ENCODE data around the gene UNCX. TPM values are rescaled to one million over a fixed set of nuclear protein-coding genes. Genes with fewer than 3 reads are reported as not detected.
"Not testable (repeated sequence)": the region's sequence is repeated elsewhere in the genome, so short reads cannot be mapped to it uniquely, and the experiment has no call there.

Gene UNCX
- total RNA-seq, 4 donors from 2014 or later: not detected

- TF ChIP-seq, protein P1, sequence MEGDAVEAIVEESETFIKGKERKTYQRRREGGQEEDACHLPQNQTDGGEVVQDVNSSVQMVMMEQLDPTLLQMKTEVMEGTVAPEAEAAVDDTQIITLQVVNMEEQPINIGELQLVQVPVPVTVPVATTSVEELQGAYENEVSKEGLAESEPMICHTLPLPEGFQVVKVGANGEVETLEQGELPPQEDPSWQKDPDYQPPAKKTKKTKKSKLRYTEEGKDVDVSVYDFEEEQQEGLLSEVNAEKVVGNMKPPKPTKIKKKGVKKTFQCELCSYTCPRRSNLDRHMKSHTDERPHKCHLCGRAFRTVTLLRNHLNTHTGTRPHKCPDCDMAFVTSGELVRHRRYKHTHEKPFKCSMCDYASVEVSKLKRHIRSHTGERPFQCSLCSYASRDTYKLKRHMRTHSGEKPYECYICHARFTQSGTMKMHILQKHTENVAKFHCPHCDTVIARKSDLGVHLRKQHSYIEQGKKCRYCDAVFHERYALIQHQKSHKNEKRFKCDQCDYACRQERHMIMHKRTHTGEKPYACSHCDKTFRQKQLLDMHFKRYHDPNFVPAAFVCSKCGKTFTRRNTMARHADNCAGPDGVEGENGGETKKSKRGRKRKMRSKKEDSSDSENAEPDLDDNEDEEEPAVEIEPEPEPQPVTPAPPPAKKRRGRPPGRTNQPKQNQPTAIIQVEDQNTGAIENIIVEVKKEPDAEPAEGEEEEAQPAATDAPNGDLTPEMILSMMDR (IDR thresholded peaks at IDR 0.05): no peak
- DNase-seq (ENCODE audit: low spot score) (no peak), ATAC-seq (ENCODE audit: low FRiP score) (no peak)
Observed at GRCh38 chr7:1271046-1271445, 38.4 kb downstream of the UNCX start.

GRCh38 chr7:1271656-1272055 is 39.0 kb downstream of the UNCX start:
- no peak for ATAC-seq (ENCODE audit: low FRiP score)

GRCh38 chr7:1272136-1272535 is 39.5 kb downstream of the UNCX start:
- not testable (repeated sequence) for DNase-seq (ENCODE audit: low spot score); ATAC-seq (ENCODE audit: low FRiP score)

More at GRCh38 chr7:1271656-1272055, 39.0 kb downstream of the UNCX start:
- no peak for DNase-seq (ENCODE audit: low spot score)
- TF ChIP-seq, protein P1 (IDR thresholded peaks at IDR 0.05): no peak

DNA sequence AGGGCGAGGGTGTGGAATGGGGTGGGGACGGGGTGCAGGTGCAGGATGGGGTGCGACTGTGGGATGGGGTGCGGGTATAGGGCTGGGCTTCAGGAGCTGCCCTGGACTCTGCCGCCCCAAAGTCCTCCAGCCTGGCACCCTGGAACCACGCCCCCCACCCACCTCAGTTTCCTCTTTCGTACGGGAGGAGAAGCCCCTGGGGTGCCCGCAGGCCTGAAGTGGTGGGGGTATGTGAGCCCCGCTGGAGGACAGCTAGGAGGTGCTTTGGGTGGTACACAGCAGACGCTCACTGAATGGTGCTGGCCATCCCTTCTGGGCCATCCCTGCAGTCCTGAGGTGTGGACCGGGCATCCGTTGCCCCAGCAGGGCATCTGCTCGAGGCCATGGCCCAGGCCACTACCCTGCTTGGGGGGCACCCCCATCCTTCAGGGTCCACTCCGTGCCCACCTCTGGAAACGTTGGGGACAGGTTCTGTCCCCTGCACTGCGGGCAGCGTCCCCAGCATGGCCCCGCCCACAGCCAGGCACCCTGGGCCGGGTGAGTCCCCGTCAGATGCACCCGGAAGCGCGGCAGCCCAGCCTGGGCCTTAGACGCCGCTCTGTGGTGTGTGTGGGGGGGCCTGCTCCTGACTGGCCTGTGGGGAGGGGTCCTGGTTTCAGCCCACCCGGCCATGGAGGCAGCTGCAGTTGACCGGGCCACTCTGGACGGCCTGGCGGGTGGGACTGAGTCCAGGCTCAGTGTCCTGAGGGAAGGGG is 41.6 kb downstream of the UNCX start:
- DNase-seq (ENCODE audit: low spot score) (no peak), ATAC-seq (ENCODE audit: low FRiP score) (peak; percentile 32)
- TF ChIP-seq, protein P1 (IDR thresholded peaks at IDR 0.05): no peak

DNA sequence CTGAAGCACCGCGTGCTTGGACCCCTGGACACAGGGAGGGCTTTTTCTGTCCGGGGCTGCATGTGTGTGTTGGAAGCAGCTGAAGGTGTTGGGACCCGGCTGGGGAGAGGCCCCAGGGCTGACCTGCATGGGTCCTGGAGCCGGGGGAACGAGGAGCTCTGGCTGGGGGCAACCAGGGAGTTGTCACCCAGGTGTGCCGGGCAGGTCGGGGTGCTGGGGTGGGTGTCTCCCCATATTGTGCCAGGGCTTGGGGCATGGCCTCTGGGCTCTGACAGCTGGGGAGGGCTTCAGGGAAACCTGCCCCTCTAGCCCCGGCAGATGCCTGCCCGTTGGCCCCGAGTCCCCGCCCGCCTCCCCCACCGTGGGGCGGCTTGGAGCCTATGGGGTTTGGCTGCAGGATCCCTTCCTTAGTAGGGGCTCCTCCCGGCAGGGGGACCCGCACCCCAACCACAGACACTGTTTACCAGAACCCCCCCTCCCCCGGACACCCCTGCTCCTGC is 42.3 kb downstream of the UNCX start:
- ATAC-seq (ENCODE audit: low FRiP score) (no peak), DNase-seq (ENCODE audit: low spot score) (no peak)
- TF ChIP-seq, protein P1 (IDR thresholded peaks at IDR 0.05): no peak

DNA sequence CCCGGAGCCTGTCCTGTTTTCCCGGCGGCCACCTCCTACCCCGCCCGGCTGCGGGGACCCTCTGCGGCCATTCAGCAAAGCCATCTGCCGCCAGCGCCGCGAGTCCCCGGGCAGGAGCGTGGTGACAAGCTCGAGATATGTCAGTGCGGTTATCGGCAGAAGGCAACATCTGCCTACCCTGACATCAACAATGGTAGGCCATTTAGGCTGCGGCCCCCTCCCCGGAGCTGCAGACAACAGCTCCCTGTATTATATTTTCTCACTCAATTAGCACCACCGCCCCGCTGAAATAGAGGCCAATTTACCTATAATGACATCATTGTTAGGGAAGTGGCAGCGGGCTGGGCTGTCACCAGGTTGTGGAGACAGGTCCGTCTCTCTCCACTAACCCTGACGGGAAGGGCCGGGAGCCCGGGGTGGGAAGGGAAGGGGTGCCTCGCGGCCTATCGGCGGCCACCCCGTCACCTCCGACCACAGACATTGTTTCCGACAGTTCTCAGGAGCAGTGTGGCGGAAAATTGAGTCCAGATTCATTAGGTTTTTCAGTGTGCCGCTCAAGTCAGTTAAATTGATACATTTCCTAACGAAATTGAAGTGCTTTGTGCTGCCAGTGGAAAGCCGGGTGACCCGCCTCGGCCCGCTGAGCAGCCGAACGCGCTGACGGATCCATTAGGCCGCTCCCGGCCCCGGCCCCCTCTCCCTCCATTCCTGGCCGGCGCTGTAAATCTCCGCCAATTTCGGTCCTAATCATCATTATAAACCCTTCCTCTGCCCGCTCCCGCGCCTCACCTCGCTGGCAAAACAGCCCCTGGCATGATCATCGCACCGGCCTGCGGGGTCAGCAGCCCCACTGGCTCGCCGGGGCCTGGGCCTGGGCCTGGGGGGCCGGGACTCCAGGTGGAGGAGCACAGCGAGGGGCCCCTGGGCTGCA is 43.0 kb downstream of the UNCX start:
- no peak for DNase-seq (ENCODE audit: low spot score)
- TF ChIP-seq, protein P1 (IDR thresholded peaks at IDR 0.05): no peak
- ATAC-seq (ENCODE audit: low FRiP score): no peak

GRCh38 chr7:1276626-1277175 is 44.0 kb downstream of the UNCX start:
- no peak for DNase-seq (ENCODE audit: low spot score)
- ATAC-seq (ENCODE audit: low FRiP score): no peak
- TF ChIP-seq, protein P1 (IDR thresholded peaks at IDR 0.05): no peak

Measured in omental fat pad (tissue), 4 donors.